GM06990 (cell line): Measurements from ENCODE around the gene RABL6.
"Not testable (repeated sequence)": the region's sequence is repeated elsewhere in the genome, so short reads cannot be mapped to it uniquely, and the experiment has no call there.

Source experiments
- DNase-seq: peaks from one replicate; pipeline ENCODE4 v3.0.0-alpha.2; 2011; ENCODE audit not compliant: insufficient read length; ENCODE audit errors: extremely low read depth
- H3K27me3 ChIP-seq: replicated peaks from 2 replicates; pipeline ENCODE4 v1.6.0; 2011; ENCODE audit warnings: low read length; ENCODE audit not compliant: control insufficient read depth, insufficient read depth
- H3K36me3 ChIP-seq: 2 replicates; pipeline ENCODE4 v1.5.1; 2011; ENCODE audit warnings: low read length; ENCODE audit not compliant: control insufficient read depth, insufficient read depth
- H3K4me3 ChIP-seq: replicated peaks from 2 replicates; pipeline ENCODE4 v1.5.1; 2011; ENCODE audit warnings: low read depth, mild to moderate bottlenecking, control low read depth, low read length
- TF ChIP-seq, protein P1 (sequence below): IDR thresholded peaks from 2 replicates; pipeline ENCODE4 v1.5.1; 2011; ENCODE audit warnings: low read length, control low read depth, mild to moderate bottlenecking, inconsistent platforms; ENCODE audit not compliant: insufficient read depth, poor library complexity, severe bottlenecking

RABL6 gene

DNA sequence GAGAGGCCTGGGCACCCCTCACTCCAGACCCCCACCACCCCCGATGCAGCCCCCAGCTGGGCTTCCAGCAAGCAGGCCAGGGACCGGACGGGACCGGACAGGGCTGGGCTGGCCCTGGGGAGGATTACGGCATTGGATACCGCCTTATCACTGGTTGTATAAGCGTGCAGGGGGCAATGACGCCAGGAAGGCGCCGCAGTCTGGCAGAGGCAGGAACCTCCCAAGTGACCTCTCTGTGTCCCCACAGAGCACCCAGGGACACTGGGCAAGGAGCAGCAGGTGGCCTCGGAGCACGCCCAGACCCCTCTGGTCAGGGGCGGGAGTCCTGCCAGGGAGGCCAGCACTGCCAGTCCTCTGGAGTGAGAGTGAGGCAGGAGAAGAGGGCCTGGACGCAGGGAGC is 42.7 kb upstream of the RABL6 start:
- no peak for DNase-seq
- Histone ChIP-seq H3K4me3 (no peak overlapping the region), H3K27me3 (no peaks in the 10 kb centered on the region; the same call in 1 of the 2 replicates), H3K36me3 (no peaks in the 10 kb centered on the region)
- TF ChIP-seq, protein P1, sequence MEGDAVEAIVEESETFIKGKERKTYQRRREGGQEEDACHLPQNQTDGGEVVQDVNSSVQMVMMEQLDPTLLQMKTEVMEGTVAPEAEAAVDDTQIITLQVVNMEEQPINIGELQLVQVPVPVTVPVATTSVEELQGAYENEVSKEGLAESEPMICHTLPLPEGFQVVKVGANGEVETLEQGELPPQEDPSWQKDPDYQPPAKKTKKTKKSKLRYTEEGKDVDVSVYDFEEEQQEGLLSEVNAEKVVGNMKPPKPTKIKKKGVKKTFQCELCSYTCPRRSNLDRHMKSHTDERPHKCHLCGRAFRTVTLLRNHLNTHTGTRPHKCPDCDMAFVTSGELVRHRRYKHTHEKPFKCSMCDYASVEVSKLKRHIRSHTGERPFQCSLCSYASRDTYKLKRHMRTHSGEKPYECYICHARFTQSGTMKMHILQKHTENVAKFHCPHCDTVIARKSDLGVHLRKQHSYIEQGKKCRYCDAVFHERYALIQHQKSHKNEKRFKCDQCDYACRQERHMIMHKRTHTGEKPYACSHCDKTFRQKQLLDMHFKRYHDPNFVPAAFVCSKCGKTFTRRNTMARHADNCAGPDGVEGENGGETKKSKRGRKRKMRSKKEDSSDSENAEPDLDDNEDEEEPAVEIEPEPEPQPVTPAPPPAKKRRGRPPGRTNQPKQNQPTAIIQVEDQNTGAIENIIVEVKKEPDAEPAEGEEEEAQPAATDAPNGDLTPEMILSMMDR, result no peak

GRCh38 chr9:136765745-136766409 is 41.9 kb upstream of the RABL6 start:
- H3K4me3 ChIP-seq, result peak overlapping the region; percentile 43
- not testable (repeated sequence) for DNase-seq, H3K27me3 ChIP-seq, H3K36me3 ChIP-seq

- not testable (repeated sequence) for H3K4me3 ChIP-seq, H3K27me3 ChIP-seq, H3K36me3 ChIP-seq
- TF ChIP-seq, protein P1, result peak; percentile 61
- peak; percentile 64 for DNase-seq
Measured at GRCh38 chr9:136766410-136767120, 41.2 kb upstream of the RABL6 start.

DNA sequence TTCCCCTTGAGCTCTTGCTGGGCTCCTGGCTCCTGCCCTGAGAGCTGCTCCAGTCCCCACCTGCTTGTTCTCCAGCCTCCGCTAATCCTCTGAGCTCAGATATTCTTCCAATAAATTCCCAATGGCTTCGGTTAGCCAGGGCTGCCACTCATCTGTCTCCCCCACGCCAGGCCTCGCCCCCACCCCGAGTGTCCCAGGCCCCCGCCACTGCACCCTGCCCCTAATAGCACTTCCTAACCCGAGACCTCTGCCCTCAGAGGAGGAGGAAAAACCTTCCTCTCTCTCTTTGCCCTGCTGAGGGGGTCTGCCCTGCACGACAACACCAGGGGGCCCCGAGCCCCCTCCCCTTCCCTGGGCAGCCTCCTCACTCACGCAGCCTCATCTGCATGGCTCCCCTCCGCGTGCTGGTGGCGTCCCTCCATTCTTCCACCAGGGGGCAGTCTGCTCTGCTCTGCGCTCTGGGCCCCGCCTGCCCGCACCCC is 38.0 kb upstream of the RABL6 start:
- no peaks in the 10 kb centered on the region; the same call in 1 of the 2 replicates for H3K27me3 ChIP-seq
- no peak for DNase-seq
- no peak overlapping the region for H3K4me3 ChIP-seq
- no peaks in the 10 kb centered on the region for H3K36me3 ChIP-seq
- TF ChIP-seq, protein P1, result peak; percentile 68

DNA sequence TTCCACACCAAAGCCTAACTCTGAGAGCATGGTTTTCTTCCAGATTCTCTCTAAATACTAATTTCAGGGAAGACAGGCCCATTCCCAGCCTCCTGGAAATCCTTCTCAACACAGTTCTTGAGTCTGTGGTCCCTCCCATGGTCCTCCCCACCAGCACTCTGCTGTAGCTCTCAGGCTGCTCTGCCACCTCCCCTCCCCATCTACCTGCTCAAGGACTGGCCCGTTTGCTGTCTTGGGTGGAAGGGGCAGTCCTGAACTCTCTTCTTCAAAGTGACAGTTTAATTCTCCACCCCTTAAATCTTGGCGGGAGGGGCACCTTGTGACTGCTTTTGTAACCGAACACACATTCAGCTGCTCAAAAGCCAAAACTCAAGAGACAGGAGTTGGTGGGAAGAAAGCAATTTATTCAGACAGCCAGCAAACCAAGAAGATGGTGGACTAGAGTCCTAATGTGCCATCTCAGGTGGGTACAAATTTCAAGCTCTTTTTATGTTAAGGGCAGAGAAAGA is 35.8 kb upstream of the RABL6 start:
- no peak overlapping the region for H3K4me3 ChIP-seq
- TF ChIP-seq, protein P1, result no peak
- no peaks in the 10 kb centered on the region; the same call in 1 of the 2 replicates for H3K27me3 ChIP-seq
- H3K36me3 ChIP-seq, result no peaks in the 10 kb centered on the region
- no peak for DNase-seq

- Histone ChIP-seq H3K36me3 (no peaks in the 10 kb centered on the region), H3K4me3 (no peak overlapping the region), H3K27me3 (no peaks in the 10 kb centered on the region)
- peak; percentile 59 for DNase-seq
- TF ChIP-seq, protein P1, result no peak
Measured at GRCh38 chr9:136773386-136774044, 34.2 kb upstream of the RABL6 start.
